K562 (cell line): ENCODE measurements around the gene ETNK1. TPM values are rescaled to one million over a fixed set of nuclear protein-coding genes. Genes with fewer than 3 reads are reported as not detected.

Experiments
- ATAC-seq: fragments of 200-7000 bp; cut with Tn5 transposase; 3 replicates; pipeline ENCODE4 v1.9.1; 2020; ENCODE audit warnings: moderate library complexity
- BruUV-seq: library from RNA; stranded (reverse); fragments of 400-500 nt; replicated peaks from 2 replicates; lab custom pipeline; 2021; lab: Mats Ljungman, UMichigan
- CTCF ChIA-PET: fragments of 300-600 bp; formaldehyde crosslinking; extraction: SDS; loops from one replicate; lab custom pipeline; 2021; ENCODE audit warnings: low intra/inter-chr PET ratio; lab: Yijun Ruan, JAX
- POLR2A ChIA-PET: fragments of 300-600, 350-650 bp; sonication (Branson Sonifier 250); formaldehyde crosslinking; extraction: SDS; loops from one replicate; lab custom pipeline; 2021; ENCODE audit warnings: antibody characterized with exemption, inconsistent platforms; lab: Yijun Ruan, JAX
- DNase-seq, 4 experiments: peaks; one replicate each; pipeline versions ENCODE4 v3.0.0 to v3.0.0-alpha.2; 2011 to 2018; ENCODE audit warnings: low spot score in 3 of 4, mixed read lengths in 3 of 4; ENCODE audit errors: extremely low read depth in 1 of 4
- FAIRE-seq: peaks from 2 replicates; lab custom pipeline; 2011; peaks lifted over from hg19 to GRCh38; lab: Jason Lieb, UNC
- H2AFZ ChIP-seq: 2 replicates; pipeline ENCODE4 v1.6.0; 2011; ENCODE audit warnings: low read depth, low read length, control low read depth, inconsistent platforms
- H3K27ac ChIP-seq: fragments of 200-600 bp; 3 replicates; pipeline ENCODE4 v1.8.0; 2011; ENCODE audit warnings: low read depth, mild to moderate bottlenecking, control low read depth, inconsistent platforms, low read length, moderate library complexity, mixed read lengths; ENCODE audit errors: extremely low read depth
- H3K27me3 ChIP-seq, 2 experiments: fragments of 300-600 bp in 1 of 2; 2 replicates in 1 of 2; 3 replicates in 1 of 2; pipeline versions ENCODE4 v1.6.0 to v1.8.0; 2011; ENCODE audit warnings: inconsistent platforms in 2 of 2, low read length in 2 of 2, mild to moderate bottlenecking in 1 of 2, mixed read lengths in 1 of 2, moderate library complexity in 1 of 2; ENCODE audit not compliant: control insufficient read depth in 2 of 2, insufficient read depth in 2 of 2
- H3K36me3 ChIP-seq: fragments of 300-600 bp; 3 replicates; pipeline ENCODE4 v1.8.0; 2011; ENCODE audit warnings: mild to moderate bottlenecking, low read length, inconsistent platforms; ENCODE audit not compliant: control insufficient read depth, insufficient read depth
- H3K4me1 ChIP-seq, 2 experiments: fragments of 200-600 bp in 1 of 2; replicated peaks in 1 of 2; 2 replicates in 1 of 2; 3 replicates in 1 of 2; pipeline versions ENCODE4 v1.5.1 to v1.8.0; 2011; ENCODE audit warnings: inconsistent platforms in 2 of 2, low read length in 2 of 2, mild to moderate bottlenecking in 1 of 2, mixed read lengths in 1 of 2, moderate library complexity in 1 of 2; ENCODE audit not compliant: control insufficient read depth in 2 of 2, insufficient read depth in 2 of 2
- H3K4me2 ChIP-seq: 2 replicates; pipeline ENCODE4 v1.6.1; 2011; ENCODE audit warnings: low read length, control low read depth, inconsistent platforms, mixed read lengths; ENCODE audit not compliant: insufficient read depth
- H3K4me3 ChIP-seq: fragments of 200-600 bp; sonication (generic), shearing (Covaris generic); 2 replicates; pipeline ENCODE4 v1.5.1; 2016; ENCODE audit warnings: control low read depth, inconsistent platforms
- H3K79me2 ChIP-seq: fragments of 200-600 bp; 3 replicates; pipeline ENCODE4 v1.8.0; 2011; ENCODE audit warnings: low read length, inconsistent platforms; ENCODE audit not compliant: control insufficient read depth, insufficient read depth
- H3K9ac ChIP-seq, 2 experiments: 2 replicates each; pipeline versions ENCODE4 v1.6.0 to v1.6.1; 2011; ENCODE audit warnings: low read depth in 2 of 2, low read length in 2 of 2, control low read depth in 1 of 2, inconsistent platforms in 1 of 2, mild to moderate bottlenecking in 1 of 2, mixed read lengths in 1 of 2; ENCODE audit not compliant: insufficient read depth in 1 of 2
- H3K9me1 ChIP-seq: one replicate; pipeline ENCODE4 v1.6.0; 2011; ENCODE audit warnings: inconsistent platforms, mild to moderate bottlenecking, low read length, moderate library complexity; ENCODE audit not compliant: control insufficient read depth, insufficient read depth
- H3K9me3 ChIP-seq: replicated peaks from 2 replicates; pipeline ENCODE4 v1.5.1; 2011; ENCODE audit warnings: low read depth, low read length, inconsistent platforms; ENCODE audit not compliant: control insufficient read depth, insufficient read depth
- H4K20me1 ChIP-seq: replicated peaks from 2 replicates; pipeline ENCODE4 v1.6.1; 2011; ENCODE audit warnings: low read length, inconsistent platforms, mixed read lengths; ENCODE audit not compliant: control insufficient read depth, insufficient read depth
- BDP1 ChIP-seq: IDR thresholded peaks from 3 replicates; pipeline ENCODE4 v1.6.1; 2011; ENCODE audit not compliant: insufficient read length, insufficient read depth
- CBFA2T2 ChIP-seq: fragments of 450-650 bp; conservative IDR thresholded peaks from 2 replicates; pipeline ENCODE4 v1.6.1; 2017; ENCODE audit warnings: mild to moderate bottlenecking
- CREM ChIP-seq: IDR thresholded peaks from 2 replicates; pipeline ENCODE4 v1.6.1; 2014; ENCODE audit warnings: antibody characterized with exemption, low read depth
- DNMT1 ChIP-seq: fragments of 450-650 bp; IDR thresholded peaks from 2 replicates; pipeline ENCODE4 v1.6.1; 2016; ENCODE audit warnings: antibody characterized with exemption, mild to moderate bottlenecking
- ESRRA ChIP-seq: fragments of 450-650 bp; IDR thresholded peaks from 2 replicates; pipeline ENCODE4 v1.6.1; 2014; ENCODE audit warnings: low read depth, mild to moderate bottlenecking, moderate library complexity, borderline replicate concordance
- FIP1L1 ChIP-seq: fragments of 200-400 bp; formaldehyde crosslinking; IDR thresholded peaks from 2 replicates; pipeline ENCODE4 v1.6.1; 2018; ENCODE audit warnings: mild to moderate bottlenecking, low read depth, low read length; ENCODE audit not compliant: poor library complexity, severe bottlenecking
- FOXK2 ChIP-seq, 2 experiments: fragments of 450-650 bp; IDR thresholded peaks in 1 of 2; conservative IDR thresholded peaks in 1 of 2; 2 replicates each; pipeline ENCODE4 v1.6.1; 2016; ENCODE audit warnings: low read depth in 2 of 2, mild to moderate bottlenecking in 1 of 2
- HDAC8 ChIP-seq: fragments of 450-650 bp; IDR thresholded peaks from 2 replicates; pipeline ENCODE4 v1.6.1; 2016; ENCODE audit warnings: mild to moderate bottlenecking, missing genetic modification characterization, moderate library complexity, missing compliant biosample characterization
- KAT7 ChIP-seq: sonication (generic); formaldehyde crosslinking; IDR thresholded peaks from 2 replicates; pipeline ENCODE4 v1.8.0; 2022; ENCODE audit warnings: missing genetic modification reagents, mild to moderate bottlenecking, borderline replicate concordance
- KDM4B ChIP-seq, 2 experiments: fragments of 450-650 bp in 1 of 2; sonication (generic) in 1 of 2; IDR thresholded peaks; 2 replicates each; pipeline ENCODE4 v1.6.1; 2016 to 2017; ENCODE audit warnings: borderline replicate concordance in 2 of 2, antibody characterized with exemption in 1 of 2, low read depth in 1 of 2, mild to moderate bottlenecking in 1 of 2
- KLF13 ChIP-seq: fragments of 450-650 bp; IDR thresholded peaks from 2 replicates; pipeline ENCODE4 v1.6.1; 2016; ENCODE audit warnings: missing genetic modification characterization, low read depth, mild to moderate bottlenecking, missing compliant biosample characterization, moderate library complexity, borderline replicate concordance
- NR4A1 ChIP-seq, 2 experiments: fragments of 250-450 bp in 1 of 2; fragments of 450-650 bp in 1 of 2; sonication (Bioruptor Pico) in 1 of 2; IDR thresholded peaks; 2 replicates each; pipeline versions ENCODE4 v1.4.0 to v1.6.1; 2016 to 2020; ENCODE audit warnings: mild to moderate bottlenecking in 2 of 2, missing compliant biosample characterization in 1 of 2, missing genetic modification characterization in 1 of 2, moderate library complexity in 1 of 2
- POLR3A ChIP-seq: IDR thresholded peaks from 2 replicates; pipeline ENCODE4 v1.6.1; 2011; ENCODE audit warnings: borderline replicate concordance, mild to moderate bottlenecking, moderate library complexity; ENCODE audit not compliant: insufficient read length, insufficient read depth; ENCODE audit errors: extremely low read depth
- SIX5 ChIP-seq, 2 experiments: IDR thresholded peaks; 2 replicates each; pipeline ENCODE4 v1.6.1; 2011; ENCODE audit warnings: low read length in 2 of 2, borderline replicate concordance in 1 of 2, low read depth in 1 of 2, mild to moderate bottlenecking in 1 of 2, moderate library complexity in 1 of 2; ENCODE audit not compliant: insufficient read depth in 1 of 2
- ZFX ChIP-seq: sonication (generic); formaldehyde crosslinking; IDR thresholded peaks from 2 replicates; pipeline ENCODE4 v1.8.0; 2022; ENCODE audit warnings: mild to moderate bottlenecking, missing genetic modification reagents, moderate library complexity
- ZNF232 ChIP-seq: sonication (generic); formaldehyde crosslinking; IDR thresholded peaks from 2 replicates; pipeline ENCODE4 v1.8.0; 2022; ENCODE audit warnings: mild to moderate bottlenecking, missing genetic modification reagents
- ZNF583 ChIP-seq: fragments of 250-450 bp; sonication (Bioruptor Pico); IDR thresholded peaks from 2 replicates; pipeline ENCODE4 v1.4.0; 2020
- WGBS: fragments of 100-300 bp; shearing (Covaris generic); methylation state at CpG from one replicate; pipeline ENCODE4 v1.1.6; 2016; ENCODE audit warnings: low coverage, mixed read lengths; ENCODE audit not compliant: insufficient coverage; ENCODE audit errors: missing lambda C conversion rate; 5-methylcytosine and 5-hydroxymethylcytosine counted together
- in situ Hi-C: fragments of 300-500 bp; cut with MboI; formaldehyde crosslinking; loops from 4 replicates; pipeline ENCODE4 v1.15.0; 2018; ENCODE audit warnings: inconsistent platforms, mixed read lengths
- intact Hi-C: fragments of 100-400 bp; cut with micrococcal nuclease; formaldehyde crosslinking; loops from 2 replicates; pipeline ENCODE4 v1.14.2; 2022
- polyA plus RNA-seq, 8 experiments: library from polyadenylated mRNA; depleted of rRNA in 4 of 8; stranded (reverse) in 5 of 8; unstranded in 3 of 8; fragments of >200 nt; fragmentation: Nextera tagmentation in 2 of 8; fragmentation: Illumina TruSeq in 1 of 8; extraction: Ambion mirVana in 2 of 8; extraction: Trizol in 1 of 8; gene quantifications; 2 replicates each; pipeline versions ENCODE4 v1.2.1 to v1.2.3, GENCODE V29; 2011 to 2014; ENCODE audit warnings: inconsistent platforms in 1 of 8, missing spikeins in 1 of 8
- total RNA-seq, 7 experiments: library from RNA; depleted of rRNA in 6 of 7; stranded (reverse); fragments of >200 nt in 6 of 7; fragmentation: Illumina TruSeq in 2 of 7; extraction: Trizol in 2 of 7; gene quantifications; 2 replicates each; pipeline versions ENCODE4 v1.2.1 to v1.2.3, GENCODE V29; 2011 to 2021; ENCODE audit warnings: low replicate concordance in 1 of 7
- TF ChIP-seq, protein P1 (sequence below): sonication (generic); formaldehyde crosslinking; IDR thresholded peaks from 2 replicates; pipeline ENCODE4 v1.5.0; 2020; ENCODE audit warnings: missing genetic modification reagents
- TF ChIP-seq, protein P2 (sequence below), 2 experiments: fragments of 150-350 bp in 1 of 2; IDR thresholded peaks; 2 replicates each; pipeline ENCODE4 v1.6.1; 2012 to 2016; ENCODE audit warnings: low read depth in 2 of 2, low read length in 2 of 2, mild to moderate bottlenecking in 1 of 2, moderate library complexity in 1 of 2

The ETNK1 gene
- total and polyA plus RNA-seq, 9 of the 15 experiments (the other 6 are each of a cell fraction or from before 2014, with no cell fraction given) = 10.0 to 70.5 (median 36.0) TPM

DNA sequence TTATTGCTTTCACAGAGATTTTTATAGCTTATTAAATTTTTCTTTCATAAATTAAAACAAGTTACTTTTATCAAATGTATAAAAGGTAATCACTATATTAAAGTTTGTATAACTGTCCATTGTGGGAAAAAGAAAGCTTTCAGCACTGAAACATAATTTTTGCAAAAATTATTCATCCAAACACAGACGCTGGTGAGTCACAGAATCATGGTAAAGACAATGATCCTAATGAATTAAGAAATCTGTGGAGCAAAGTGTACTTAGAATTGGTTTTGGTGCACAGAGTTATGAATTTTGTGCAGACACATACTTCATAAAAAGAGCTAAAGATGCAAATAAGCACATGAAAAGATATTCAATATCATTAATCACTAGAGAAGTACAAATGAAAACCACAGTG, 48.9 kb upstream of the ETNK1 start:
- H3K27ac ChIP-seq = no peak overlapping the region
- H3K4me2 ChIP-seq = no peak overlapping the region
- no peak overlapping the region for H2AFZ ChIP-seq
- intact Hi-C loops (no loop called here), in situ Hi-C loops (no loop called here)
- no peak overlapping the region for H3K9ac ChIP-seq
- DNase-seq (no peak), FAIRE-seq (no peak), ATAC-seq (no peak)
- H3K36me3 ChIP-seq = no peaks in the 10 kb centered on the region
- no peaks in the 10 kb centered on the region for H3K9me3 ChIP-seq
- WGBS = 8% methylated on average over 1 of the region's 1 CpG
- ChIA-PET CTCF (no interaction called here), POLR2A (no interaction called here)
- H3K27me3 ChIP-seq = no peaks in the 10 kb centered on the region
- no peak overlapping the region for H3K4me3 ChIP-seq
- H3K79me2 ChIP-seq = no peaks in the 10 kb centered on the region
- no peaks in the 10 kb centered on the region for H4K20me1 ChIP-seq
- H3K4me1 ChIP-seq = no peaks in the 10 kb centered on the region
- H3K9me1 ChIP-seq = no peaks in the 10 kb centered on the region
- no TSS peak for BruUV-seq
- TF ChIP-seq CBFA2T2 (no peak), CREM (no peak), ZNF583 (CRISPR knock-in tag) (no peak), KDM4B (IDR thresholded peaks at IDR 0.05; ENCODE audit: borderline replicate concordance in 2 of 2, low read depth in 1 of 2) (no peak), DNMT1 (no peak), KAT7 (CRISPR knock-in tag) (no peak), POLR3A (no peak), HDAC8 (tag) (no peak), FOXK2 (conservative IDR thresholded peaks at IDR 0.05 in 1 of 2, IDR thresholded peaks at IDR 0.05 in 1 of 2; ENCODE audit: low read depth in 2 of 2) (no peak), FIP1L1 (no peak), ZFX (no peak), NR4A1 (CRISPR knock-in tag; IDR thresholded peaks at IDR 0.05) (no peak), NR4A1 (tag; IDR thresholded peaks at IDR 0.05) (no peak), KLF13 (no peak), ZNF232 (CRISPR knock-in tag) (no peak), SIX5 (IDR thresholded peaks at IDR 0.05; ENCODE audit: borderline replicate concordance in 1 of 2, insufficient read depth in 1 of 2, low read depth in 1 of 2, low read length in 2 of 2) (no peak), ESRRA (no peak), BDP1 (no peak)
- TF ChIP-seq, protein P1, sequence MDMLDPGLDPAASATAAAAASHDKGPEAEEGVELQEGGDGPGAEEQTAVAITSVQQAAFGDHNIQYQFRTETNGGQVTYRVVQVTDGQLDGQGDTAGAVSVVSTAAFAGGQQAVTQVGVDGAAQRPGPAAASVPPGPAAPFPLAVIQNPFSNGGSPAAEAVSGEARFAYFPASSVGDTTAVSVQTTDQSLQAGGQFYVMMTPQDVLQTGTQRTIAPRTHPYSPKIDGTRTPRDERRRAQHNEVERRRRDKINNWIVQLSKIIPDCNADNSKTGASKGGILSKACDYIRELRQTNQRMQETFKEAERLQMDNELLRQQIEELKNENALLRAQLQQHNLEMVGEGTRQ (CRISPR knock-in tag) = no peak
- TF ChIP-seq, protein P2, sequence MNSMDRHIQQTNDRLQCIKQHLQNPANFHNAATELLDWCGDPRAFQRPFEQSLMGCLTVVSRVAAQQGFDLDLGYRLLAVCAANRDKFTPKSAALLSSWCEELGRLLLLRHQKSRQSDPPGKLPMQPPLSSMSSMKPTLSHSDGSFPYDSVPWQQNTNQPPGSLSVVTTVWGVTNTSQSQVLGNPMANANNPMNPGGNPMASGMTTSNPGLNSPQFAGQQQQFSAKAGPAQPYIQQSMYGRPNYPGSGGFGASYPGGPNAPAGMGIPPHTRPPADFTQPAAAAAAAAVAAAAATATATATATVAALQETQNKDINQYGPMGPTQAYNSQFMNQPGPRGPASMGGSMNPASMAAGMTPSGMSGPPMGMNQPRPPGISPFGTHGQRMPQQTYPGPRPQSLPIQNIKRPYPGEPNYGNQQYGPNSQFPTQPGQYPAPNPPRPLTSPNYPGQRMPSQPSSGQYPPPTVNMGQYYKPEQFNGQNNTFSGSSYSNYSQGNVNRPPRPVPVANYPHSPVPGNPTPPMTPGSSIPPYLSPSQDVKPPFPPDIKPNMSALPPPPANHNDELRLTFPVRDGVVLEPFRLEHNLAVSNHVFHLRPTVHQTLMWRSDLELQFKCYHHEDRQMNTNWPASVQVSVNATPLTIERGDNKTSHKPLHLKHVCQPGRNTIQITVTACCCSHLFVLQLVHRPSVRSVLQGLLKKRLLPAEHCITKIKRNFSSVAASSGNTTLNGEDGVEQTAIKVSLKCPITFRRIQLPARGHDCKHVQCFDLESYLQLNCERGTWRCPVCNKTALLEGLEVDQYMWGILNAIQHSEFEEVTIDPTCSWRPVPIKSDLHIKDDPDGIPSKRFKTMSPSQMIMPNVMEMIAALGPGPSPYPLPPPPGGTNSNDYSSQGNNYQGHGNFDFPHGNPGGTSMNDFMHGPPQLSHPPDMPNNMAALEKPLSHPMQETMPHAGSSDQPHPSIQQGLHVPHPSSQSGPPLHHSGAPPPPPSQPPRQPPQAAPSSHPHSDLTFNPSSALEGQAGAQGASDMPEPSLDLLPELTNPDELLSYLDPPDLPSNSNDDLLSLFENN (IDR thresholded peaks at IDR 0.05; ENCODE audit: low read depth in 2 of 2, low read length in 2 of 2) = no peak
